HG03196 (cell line): ENCODE data around the gene FAM120A.

ENCODE experiments used
- ATAC-seq: cut with Tn5 transposase; IDR thresholded peaks from one replicate; pipeline ENCODE4 v1.9.1; 2021; ENCODE audit not compliant: unreplicated experiment

Gene FAM120A

DNA sequence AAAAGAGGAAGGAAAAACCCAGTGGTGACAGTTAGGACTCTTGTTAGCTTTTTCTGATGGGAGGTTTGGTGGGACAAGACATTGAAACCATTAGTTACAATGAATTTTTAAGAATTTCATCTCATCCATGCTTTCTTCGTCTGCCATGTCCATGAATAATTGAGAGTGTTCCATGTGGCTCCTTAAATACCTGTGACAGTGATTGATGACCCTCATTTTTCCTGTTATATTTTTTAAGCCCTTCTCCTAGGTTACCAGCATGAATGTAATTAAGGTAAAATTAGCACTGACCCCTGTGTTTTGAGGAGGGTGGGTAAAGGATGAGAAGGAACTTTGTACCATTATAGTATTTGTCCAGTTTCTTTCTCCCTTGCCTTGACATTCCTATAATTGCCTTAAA is 101.4 kb downstream of the FAM120A start:
- no peak for ATAC-seq

DNA sequence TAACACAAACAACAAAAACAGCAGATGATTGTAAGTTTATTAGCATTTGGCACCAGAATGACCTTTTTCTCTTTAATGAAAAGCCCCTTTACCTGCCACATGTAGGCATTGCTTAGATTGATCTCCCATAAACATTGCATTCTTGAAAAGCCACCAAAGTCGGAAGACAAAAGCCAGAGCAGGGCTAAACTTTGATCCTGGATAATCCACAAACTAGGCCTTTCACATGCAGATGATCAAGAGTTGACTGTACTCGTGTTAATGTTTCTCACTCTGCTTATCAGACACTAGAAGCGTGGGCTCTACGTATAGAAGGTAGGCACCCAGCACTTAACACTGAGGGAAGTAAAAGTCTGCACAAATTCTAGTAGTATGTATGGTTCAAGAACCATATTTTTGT is 103.9 kb downstream of the FAM120A start:
- ATAC-seq, result no peak

GRCh38 chr9:93557366-93558137 is 106.1 kb downstream of the FAM120A start:
- ATAC-seq, result no peak

DNA sequence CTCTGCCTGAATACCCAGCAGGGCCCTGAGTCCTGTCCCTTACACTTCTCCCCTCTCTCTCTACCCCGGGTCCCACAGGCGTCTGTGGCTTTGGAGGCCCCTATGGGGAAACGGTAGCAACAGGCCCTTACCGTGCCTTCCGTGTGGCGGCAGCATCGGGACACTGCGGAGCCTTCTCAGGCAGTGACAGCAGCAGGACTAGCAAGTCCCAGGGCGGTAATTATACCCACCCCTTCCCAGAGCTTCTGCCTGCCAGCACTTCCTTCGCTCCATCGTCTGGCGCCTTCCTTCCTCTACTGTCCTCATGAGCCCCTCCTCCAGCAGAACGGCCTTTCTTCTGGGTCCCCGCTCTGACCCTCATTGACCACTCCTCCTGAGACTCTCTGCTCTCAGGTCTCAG is 107.0 kb downstream of the FAM120A start:
- ATAC-seq, result no peak

GRCh38 chr9:93560991-93561390 is 109.5 kb downstream of the FAM120A start:
- no peak for ATAC-seq

DNA sequence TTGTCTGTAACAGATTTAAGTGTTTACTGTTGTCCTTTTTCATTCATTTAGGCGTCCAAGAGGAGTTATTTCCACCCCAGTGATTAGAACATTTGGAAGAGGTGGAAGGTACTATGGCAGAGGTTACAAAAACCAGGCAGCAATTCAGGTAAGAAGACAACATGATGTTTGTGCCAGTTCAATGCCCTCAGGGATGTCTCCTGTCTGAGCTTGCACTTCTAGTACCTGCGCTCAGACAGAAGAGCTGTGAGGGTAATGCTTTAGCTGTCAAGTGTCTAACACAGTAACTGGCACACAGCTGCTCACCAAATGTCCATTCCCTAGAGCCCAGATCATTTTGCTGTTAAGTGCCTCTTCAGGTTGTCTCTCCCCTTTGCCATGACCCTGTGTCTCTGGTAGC is 110.7 kb downstream of the FAM120A start:
- ATAC-seq, result no peak

DNA sequence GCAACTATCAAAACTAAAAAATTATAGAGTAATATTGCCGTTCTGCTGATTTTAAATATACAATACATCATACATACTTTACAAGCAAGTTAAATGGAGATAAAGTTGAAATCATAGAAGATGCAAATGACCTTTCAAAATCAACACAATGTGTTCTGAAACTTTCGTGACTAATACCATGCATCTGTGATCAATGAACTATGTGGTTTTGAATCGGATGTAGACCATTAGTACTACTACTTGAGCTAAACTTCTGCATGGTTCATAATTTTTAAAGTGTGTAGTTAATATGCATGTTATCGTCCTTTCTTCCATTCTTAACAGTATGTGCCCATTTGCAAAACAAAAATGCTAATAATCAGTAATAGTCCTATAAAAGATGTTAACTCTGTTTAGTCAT is 113.6 kb downstream of the FAM120A start:
- no peak for ATAC-seq

DNA sequence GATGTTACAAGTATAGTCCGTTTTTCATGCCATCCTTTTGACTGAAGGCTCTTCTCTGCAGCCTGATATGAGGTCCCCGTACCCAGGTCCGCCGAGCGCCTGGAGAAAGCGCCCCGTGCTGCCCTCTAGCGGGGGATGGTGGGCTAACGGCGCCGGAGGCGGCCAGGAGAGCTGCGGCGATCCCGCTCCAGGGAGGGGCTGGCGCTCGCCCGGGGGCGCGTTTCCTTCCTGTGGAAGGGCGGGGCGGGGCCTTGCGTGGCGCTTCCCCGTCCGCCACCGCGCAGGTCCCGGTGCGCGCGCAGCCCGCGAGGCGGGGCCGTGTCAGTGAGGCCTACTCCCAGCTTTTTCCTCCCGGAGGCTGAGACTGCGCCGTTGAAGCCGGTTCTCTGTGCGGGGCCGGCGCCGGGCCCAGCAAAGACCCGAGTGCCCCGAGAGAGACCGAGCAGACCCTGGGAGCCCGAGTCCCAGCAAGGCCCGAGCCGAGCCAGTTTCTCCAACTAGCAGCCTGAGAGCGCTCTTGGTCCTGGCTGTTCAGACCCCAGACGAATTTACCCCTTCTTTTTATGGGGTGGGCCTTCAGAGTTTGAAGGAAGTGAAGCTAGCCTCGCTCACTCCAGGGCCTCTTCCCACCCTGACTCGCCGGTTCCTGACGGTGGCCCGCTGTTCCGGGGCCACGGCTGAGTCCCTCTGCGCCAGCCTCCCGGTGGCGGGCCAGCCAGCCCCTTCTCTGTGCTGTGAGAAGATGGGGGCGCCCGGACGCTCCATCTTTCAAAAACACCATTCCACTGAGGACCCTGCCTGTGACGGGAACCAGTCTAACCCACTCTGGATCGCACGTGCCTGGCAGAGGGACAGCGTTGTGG is 115.2 kb downstream of the FAM120A start:
- peak; percentile 90 for ATAC-seq

- ATAC-seq, result peak; percentile 2
These were observed 115.9 kb downstream of the FAM120A start for GRCh38 chr9:93567271-93567959.

- no peak for ATAC-seq
These were observed 116.7 kb downstream of the FAM120A start for GRCh38 chr9:93568169-93568568.

DNA sequence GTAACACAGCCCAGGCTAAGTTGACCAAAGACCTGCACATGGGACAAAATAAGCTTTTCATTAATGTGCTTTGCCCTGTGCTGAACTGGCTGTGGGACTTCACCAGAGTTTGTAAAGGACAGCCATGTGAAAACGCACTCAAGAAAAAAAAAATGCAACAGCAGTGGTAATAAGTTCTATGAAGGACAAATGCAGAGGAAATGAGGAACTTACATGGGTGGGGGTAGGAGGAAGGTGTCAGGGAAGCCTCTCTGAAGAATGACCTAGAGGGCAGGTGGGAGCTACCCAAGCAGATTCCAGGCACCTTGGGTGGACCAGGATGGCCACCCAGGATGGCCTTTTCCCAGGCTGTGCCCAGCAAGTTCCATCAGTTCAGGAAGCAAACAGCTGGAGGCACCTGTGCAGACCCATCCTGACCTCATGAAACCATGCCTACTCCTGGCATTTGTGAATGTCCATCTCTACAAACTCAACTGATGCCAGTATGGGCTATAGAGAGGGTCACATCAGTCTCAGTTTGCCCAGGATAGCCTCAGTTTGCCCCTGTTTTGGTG is 118.2 kb downstream of the FAM120A start:
- no peak for ATAC-seq

- ATAC-seq, result no peak
These were observed 120.7 kb downstream of the FAM120A start for GRCh38 chr9:93572221-93572620.

GRCh38 chr9:93572636-93573515 is 121.4 kb downstream of the FAM120A start:
- no peak for ATAC-seq

GRCh38 chr9:93573516-93573828 is 122.0 kb downstream of the FAM120A start:
- ATAC-seq, result no peak

DNA sequence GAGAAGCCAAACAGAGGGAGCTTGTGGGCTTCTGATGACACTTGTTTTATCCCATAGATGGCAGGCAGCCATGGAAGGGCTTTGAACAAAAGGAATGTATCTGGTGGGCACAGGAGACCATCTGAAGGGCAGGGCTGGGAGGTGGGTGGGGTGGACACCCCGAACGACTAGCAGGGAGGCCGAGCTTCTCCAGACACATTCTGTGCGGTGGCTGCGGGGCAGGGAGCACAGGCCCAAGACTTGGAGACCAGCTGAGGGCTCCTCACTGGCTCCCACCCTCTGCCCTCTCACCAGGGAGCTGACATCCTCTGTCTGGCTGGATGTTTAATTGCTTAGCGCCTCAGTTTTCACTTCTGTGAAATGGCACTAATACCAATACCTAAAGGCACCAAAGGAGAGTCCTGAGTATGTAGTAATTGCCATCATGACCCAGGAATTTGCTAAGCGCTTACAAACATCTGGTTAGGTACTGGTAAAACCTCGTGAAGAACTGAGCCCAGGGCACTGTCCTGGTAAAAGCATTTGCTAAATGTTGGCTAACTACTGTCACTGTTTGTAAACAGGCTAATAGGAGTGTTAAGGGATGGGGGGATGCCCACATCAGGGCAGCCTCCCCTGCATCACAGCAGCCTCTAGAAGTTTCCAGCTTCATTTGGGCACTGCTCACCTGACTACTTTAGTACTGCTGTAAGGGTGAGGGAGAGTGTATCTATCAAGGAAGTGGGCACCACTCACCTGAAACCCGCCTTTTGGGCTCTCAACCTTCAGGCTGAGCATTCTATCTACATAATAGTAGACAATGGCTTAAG is 122.8 kb downstream of the FAM120A start:
- no peak for ATAC-seq

- ATAC-seq, result no peak
These were observed 123.7 kb downstream of the FAM120A start for GRCh38 chr9:93574900-93575795.

GRCh38 chr9:93575796-93576257 is 124.3 kb downstream of the FAM120A start:
- no peak for ATAC-seq

GRCh38 chr9:93576258-93577077 is 125.0 kb downstream of the FAM120A start, which contains the start of gene PHF2:
Gene PHF2 (plus strand): TSS chr9:93576584. CDS start chr9:93576774, 190 bp downstream.
- no peak for ATAC-seq
